HG03280 (cell line): ENCODE results near the gene DDB1.

ENCODE experiments used
- ATAC-seq: cut with Tn5 transposase; IDR thresholded peaks from one replicate; pipeline ENCODE4 v1.9.1; 2021; ENCODE audit warnings: mild to moderate bottlenecking, moderate library complexity; ENCODE audit not compliant: unreplicated experiment

The DDB1 gene

GRCh38 chr11:61332797-61333549 lies at the start of gene DDB1, which contains the start of gene TKFC:
Gene DDB1 (minus strand): TSS chr11:61333105. CDS start chr11:61332968, 137 bp downstream.
Gene TKFC (plus strand): TSS chr11:61333228. CDS start chr11:61334729, 1,501 bp downstream.
- peak; percentile 92 for ATAC-seq

GRCh38 chr11:61380884-61381283 lies 48.0 kb upstream of the DDB1 start:
- ATAC-seq: no peak

DNA sequence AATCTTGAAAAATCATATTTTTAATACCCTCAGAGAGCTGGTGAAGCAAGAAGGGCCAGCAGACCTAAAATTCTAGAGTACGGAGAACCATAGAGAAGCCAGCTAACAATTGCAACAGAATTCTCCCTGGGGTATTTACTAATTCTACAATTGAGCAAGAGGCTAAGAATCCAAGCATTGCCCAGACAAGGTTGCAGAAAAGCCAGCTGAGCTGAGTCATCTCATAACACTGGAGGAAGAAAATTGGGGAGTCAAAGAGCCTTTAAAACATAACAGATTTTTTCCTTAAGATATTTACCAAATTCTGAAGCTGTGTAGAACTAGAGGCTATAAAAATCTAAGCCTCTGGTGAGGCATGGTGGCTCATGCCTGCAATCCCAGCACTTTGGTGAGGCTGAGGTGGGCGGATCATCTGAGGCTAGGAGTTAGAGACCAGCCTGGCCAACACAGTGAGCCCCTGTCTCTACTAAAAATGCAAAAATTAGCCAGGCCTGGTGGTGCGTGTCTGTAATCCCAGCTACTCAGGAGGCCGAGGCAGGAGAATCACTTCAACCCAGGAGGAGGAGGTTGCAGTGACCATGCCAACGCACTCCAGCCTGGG lies 45.9 kb upstream of the DDB1 start:
- no peak for ATAC-seq

DNA sequence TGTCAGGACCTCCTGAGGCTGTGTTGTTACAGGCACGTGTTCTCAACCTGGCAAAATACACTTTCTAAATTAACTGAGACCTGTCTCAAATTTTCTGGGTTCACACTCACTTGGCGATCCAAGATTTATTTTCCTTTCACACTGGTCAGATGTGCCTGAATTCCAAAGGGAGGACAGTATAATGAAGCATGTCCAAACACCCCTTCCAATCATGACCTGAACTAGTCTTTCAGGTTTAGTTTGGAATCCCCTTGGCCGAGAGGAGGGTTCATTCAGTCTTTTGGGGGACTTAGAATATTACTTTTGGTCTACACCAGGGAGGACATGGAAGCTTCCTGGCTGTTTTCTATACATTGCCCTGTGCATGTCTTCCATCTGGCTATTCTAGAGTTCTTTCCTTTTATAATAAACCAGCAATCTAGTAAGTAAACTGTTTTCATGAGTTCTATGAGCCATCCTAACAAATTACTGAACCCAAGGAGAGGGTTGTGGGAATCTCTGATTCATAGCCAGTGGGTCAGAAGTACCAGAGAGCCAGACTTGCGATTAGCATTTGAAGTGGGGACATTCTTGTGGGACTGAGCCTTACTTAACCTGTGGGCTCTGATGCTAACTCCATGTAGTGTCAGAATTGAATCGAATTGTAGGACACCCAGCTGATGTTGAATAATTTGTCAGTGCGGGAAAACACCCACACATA lies 44.7 kb upstream of the DDB1 start:
- ATAC-seq: no peak

GRCh38 chr11:61375761-61376108 lies 42.8 kb upstream of the DDB1 start:
- ATAC-seq: no peak

DNA sequence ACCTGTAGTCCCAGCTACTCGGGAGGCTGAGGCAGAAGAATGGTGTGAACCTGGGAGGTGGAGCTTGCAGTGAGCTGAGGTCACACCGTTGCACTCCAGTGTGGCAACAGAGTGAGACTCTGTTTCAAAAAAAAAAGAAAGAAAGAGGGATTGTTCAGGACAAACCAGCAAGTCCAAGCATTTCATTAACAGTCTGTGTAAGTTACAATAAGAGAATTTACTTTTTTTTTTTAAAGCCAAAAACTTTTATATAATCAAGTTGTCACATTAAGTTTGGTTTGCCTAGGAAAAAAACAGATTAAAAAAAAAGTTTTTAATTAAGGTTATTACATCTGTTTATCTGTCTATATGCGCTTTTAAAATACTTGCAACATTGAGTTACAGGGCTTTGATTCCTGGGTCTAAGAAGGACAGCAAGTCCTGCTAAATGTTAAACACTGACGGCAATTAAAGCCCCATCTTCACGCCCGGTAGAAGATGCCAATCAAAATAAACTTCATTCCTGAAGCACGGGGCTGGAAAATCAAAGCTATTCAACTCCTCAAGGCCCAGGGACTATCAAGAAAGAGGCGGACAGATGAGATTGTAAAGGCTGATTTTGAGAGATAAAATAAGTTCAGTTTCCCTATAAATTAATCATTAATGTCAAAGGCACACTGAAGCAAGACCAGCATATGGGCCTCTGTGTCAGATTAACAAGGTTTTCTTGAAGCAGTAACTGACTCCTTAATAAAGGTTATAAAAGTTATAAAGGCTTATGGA lies 39.9 kb upstream of the DDB1 start:
- ATAC-seq: no peak

DNA sequence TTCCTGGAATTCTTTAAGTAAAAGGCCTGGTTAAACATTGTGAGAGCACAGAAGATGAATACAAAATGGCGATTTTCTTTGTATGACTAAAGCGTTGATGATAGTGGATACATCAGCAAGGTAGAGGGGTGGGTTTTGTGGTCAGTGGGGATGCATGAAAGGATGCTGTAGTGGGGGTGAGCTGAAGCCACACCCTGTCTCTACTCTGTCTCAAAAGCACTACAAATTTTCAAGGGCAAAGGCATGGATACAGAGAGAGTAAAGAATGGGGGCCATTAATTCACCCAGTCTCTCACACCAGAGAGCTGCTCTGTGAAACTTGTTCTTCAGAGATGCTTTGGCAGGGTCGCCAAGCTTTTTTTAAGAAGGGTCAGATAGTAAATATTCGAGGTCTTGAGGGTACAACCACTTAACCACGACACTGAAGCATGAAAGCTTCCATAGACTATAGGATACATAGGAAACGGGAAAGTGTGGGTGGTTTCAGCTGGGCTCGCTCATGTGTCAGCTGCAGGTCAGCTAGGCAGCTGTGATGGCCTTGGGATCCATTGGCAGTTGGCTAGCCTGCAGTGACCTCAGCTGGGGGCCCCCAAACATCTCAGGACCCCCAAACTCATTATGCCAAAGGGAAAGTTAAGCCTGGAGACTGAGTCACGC lies 37.6 kb upstream of the DDB1 start:
- no peak for ATAC-seq

DNA sequence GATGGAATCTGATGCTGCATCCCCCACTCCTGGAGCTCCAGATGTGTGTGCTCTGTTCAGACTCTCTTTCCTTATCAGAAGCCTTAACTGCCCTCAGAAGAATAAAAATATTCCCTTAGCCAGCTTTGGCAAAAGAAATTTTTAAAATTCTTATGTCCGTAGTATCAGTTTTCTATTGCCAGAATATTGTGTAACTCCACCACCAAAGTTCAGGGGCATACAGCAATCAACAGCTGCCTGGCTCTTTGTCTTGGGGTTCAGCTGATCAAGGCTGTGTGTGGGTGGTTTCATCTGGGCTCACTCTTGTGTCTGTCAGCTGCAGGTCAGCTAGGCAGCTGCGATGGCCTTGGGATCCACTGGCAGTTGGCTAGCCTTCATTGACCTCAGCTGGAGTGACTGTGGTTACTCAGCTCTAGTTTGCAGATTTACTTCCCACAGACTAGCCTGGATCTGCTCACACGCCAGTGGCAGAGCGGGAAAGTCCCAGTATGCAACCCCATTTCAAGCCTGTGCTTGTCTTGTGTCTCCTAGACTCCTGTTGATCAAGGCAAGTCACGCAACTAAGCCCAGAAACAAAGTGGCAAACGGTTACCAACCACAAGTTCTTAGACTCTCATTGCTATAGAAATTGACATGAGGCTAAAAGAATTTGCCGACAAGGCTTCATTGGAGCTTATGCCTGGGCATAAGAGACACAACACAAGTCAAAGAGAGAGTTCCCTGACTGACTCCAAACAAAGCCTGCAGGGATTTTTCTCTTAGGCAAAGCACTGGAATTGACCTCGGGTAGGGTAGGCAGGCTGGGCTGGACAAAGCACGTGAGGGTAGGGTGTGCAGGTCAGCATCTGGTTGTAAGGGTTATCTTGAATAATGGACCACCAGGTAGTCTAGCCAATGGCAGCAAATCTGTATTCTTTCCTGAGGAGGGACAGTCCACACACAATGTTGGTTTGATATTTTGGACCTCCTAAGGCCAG lies 36.8 kb upstream of the DDB1 start:
- ATAC-seq: no peak

DNA sequence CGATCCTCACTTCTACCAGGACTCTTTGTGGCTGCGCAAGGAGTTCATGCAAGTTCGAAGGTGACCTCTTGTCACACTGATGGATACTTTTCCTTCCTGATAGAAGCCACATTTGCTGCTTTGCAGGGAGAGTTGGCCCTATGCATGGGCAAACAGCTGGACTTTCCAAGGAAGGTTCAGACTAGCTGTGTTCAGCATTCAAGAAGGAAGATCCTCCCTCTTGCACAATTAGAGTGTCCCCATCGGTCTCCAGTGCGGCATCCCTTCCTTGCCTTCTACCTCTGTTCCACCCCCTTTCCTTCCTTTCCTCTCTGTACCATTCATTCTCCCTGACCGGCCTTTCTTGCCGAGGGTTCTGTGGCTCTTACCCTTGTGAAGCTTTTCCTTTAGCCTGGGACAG lies 35.7 kb upstream of the DDB1 start:
- no peak for ATAC-seq

DNA sequence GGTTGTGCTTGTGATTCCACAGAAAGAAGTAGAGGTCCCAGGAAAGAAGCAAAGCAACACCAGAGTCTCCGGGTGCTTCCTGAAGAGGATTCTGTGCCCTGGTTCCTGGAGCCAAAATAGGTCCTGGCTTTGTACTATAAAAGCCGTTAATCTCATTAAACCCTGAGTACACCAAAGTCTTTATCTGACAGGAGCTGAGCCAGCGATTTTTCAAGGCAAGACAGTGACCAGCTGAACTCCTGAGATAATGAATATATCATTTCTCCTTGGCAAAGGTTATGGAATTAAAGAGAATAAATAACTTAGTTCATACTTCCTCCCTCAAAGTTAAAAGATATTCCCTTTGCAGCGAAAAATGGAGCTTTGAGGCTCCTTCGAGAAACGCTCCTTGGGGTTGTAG lies 34.5 kb upstream of the DDB1 start:
- ATAC-seq: no peak

DNA sequence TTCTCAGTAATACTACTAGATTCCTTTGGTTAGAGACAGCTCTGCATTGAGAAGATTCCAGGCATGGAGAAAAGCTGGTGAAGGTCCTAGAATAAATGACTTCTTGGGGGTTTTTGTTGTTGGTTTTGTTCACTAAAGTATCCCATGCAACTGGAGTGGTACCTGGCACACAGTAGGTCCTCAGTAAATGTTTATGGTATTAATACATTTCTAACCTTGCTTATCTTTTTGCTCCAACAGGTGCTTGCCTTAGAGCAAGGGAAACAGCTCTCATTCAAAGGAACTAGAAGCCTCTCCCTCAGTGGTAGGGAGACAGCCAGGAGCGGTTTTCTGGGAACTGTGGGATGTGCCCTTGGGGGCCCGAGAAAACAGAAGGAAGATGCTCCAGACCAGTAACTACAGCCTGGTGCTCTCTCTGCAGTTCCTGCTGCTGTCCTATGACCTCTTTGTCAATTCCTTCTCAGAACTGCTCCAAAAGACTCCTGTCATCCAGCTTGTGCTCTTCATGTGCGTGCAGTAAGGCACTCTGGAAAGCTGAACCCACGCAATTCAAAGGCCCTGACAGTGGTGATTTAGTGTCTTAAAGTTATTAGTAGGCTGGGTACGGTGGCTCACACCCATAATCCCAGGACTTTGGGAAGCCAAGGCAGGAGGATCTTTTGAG lies 31.2 kb upstream of the DDB1 start:
- ATAC-seq: no peak

DNA sequence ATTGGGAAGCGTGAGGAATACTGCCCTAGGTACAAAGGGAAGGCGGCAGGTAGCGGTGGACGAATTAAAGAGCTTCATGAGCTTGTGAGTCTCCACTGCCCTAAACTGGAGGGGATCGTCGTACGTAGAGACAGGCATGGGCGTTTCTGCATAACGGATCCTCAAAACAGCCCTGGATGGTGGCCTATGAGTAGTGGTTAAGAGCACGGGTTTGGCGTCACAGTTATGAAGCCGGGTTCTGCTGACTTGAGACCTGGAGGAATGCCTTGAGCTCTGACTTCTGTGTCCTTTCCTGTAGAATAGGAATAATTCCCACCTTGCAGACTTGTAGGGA lies 29.6 kb upstream of the DDB1 start:
- ATAC-seq: peak; percentile 12

DNA sequence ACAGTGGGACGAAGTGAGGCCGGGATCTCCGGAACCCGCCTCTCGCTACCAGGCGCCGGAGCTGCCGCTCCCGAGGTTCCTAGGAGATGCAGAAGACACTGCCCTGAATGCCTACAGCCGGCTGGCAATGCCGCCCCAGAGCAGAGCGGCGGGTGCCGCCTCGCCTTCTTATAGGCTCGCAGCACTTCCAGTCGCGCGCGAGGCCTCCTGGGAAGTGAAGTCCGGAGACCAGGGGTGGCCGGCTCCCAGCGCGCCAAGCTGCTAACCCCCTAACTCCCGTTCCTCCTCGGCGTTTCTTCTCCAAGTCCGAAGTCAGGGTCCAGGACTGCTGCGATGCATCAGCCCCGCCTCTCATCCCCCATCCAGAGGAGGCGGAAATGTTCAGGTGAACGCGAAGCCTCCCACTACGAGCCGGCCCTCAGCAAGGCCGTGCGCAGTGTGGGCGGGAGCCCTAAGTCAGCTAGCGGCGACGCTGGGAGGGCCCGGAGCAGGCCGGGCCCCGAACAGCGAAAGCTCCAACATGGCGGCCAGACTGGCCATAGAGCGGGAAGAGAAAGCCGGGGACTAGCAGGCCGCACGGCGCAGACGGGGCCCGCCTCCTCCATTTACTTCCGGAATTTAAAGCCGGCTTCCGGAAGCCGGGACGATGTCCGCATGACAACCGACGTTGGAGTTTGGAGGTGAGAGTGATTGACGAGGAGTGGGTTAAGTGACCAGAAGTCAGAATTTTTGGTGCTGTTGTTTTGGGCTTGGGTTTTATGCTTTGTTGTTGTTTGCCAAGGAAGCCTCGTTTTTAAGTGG lies 29.0 kb upstream of the DDB1 start, which contains the start of the genes CYB561A3 and TMEM138:
TSS of gene CYB561A3 (minus strand) at position 142 of the 801 bp plus-strand sequence. CDS start 5,169 bp downstream, outside the sequence.
TSS of gene TMEM138 (plus strand) at position 634 of the 801 bp plus-strand sequence. CDS start 2,017 bp downstream, outside the sequence.
- peak; percentile 90 for ATAC-seq

DNA sequence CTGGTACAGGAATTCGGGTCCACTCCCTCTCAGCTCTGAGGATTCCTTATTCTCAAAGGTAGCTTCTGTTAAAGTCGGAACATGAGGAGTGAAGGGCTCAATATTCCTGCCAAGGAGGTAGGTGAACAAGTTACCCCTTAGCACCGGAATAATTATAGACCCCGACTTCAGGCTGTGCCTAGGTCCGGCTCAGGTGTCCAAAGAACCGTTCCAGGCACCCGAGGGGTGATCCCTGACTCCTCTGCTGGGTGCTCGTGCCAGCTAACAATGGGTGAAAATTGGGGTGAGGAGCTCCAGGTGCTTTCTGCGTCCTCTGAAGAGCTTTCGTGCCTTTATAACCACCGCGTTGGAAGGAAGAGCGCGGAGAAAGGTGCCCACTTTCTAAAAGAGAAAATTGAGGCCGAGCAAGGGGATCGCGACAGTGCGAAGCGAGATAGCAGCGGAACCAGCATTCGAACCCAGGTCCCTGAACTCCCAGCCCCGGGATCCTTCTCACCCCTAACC lies 28.4 kb upstream of the DDB1 start:
- no peak for ATAC-seq

- no peak for ATAC-seq
These were observed 26.6 kb upstream of the DDB1 start for GRCh38 chr11:61359516-61359915.

- no peak for ATAC-seq
These were observed 25.7 kb upstream of the DDB1 start for GRCh38 chr11:61358566-61358965.

DNA sequence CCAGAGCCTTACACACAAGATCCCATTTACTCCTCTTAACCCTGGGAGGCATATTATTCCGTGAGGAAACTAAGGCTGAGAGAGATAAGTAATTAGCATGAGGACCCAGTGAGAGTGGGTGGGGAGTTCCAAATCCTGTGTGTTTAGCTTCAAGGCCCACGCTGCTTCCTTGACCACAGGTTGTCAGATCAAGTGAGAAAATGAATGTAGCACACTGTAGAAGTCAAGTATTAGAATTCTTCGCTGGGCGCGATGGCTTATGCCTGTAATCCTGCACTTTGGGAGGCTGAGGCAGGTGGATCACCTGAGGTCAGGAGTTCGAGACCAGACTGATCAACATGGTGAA lies 25.0 kb upstream of the DDB1 start:
- no peak for ATAC-seq
